NCI-H1417 treated with DMSO at 0.1 percent for 48 hours (cell line): Measurements from ENCODE around the gene GRK5.

Source experiments
- DNase-seq: peaks from one replicate; lab custom pipeline; 2025; lab: John Stamatoyannopoulos, UW

Gene GRK5

DNA sequence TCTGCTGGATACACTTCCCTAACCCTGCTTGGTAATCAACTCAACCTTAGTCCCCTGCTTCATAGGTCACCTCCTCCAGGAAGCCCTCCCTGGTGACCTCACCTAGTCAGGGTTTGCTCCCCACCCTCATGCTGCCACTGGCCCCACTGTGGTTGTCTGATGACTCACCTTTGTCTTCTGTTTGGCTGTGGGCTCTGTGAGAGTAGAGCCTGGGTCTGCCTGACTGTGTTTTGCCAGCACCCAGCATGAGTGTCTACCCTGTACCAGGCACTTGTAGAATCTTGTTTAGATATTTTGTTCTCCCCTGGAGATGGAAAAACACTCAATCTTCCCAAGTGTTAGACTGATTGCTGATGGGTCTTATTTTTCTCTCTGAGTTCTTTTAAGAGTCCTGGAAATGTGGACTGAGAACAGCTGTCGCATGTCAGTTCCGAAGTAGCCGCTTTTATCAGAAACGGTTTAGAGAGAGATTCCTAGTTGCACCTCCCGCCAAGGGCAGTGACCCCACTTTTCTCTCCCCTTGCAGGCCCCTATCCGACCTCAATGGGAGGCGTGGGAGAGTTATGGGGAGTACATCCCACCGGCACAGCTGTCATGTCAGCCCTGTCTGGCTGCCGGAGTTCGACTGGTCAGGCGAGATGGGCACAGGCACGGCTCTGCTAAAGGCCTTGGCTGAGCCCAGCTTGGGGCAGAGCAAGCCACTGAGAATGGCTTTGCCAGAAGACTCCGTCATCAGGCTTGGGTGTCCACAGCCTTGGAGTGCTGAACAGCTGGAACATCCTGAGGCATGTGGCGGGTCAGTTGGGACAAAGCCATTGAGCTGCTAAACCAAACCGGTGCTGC is 134.3 kb downstream of the GRK5 start:
- DNase-seq: no peak

- no peak for DNase-seq
These were observed 135.0 kb downstream of the GRK5 start for GRCh38 chr10:119342335-119342734.

DNA sequence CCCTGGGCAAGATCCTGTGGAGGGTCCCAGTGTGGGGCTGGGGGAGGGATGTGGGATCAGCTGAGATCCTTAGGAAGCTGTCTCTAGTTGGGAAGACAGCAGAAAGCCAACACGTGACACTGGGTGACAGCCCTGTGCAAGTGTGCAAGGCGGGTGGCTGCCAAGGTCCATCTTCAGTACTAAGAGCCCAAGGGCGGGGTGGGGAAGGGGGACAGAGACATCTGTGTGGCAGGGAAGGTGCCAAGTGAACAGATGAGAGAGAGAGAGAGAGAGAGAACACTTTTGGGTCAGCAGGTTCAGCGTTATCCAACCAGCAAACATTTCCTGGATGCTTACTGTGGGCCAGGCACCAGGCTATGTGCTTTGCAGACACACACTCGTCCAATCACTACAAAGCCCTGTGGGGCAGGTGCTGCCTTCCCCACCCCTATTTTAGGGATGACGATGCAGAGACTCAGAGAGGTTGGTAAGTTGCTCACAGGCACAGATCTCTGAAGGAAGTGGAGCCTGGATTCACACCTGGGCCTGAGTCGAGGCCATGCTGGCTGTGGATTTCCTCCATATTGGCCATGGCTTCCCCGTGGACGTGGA is 135.7 kb downstream of the GRK5 start:
- DNase-seq: no peak

DNA sequence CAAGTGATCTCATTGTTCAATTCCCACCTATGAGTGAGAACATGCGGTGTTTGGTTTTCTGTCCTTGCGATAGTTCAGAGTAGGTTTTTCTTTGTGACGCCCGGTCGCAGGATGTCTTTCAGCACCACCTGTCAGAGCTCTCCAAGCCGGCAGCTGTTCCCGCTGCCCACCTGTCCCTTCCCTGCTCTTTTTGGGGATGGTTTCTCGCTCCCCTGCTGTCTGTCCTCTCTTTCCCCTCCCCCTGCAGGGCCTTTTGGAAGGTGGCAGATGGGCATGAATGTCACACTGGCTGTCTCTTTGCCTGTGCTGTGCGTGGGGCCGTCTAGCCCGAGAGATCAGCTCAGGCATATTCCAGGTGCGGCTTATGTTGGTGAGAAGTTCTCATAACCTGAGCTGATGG is 137.0 kb downstream of the GRK5 start:
- no peak for DNase-seq

- DNase-seq: no peak
These were observed 138.9 kb downstream of the GRK5 start for GRCh38 chr10:119346095-119346832.

DNA sequence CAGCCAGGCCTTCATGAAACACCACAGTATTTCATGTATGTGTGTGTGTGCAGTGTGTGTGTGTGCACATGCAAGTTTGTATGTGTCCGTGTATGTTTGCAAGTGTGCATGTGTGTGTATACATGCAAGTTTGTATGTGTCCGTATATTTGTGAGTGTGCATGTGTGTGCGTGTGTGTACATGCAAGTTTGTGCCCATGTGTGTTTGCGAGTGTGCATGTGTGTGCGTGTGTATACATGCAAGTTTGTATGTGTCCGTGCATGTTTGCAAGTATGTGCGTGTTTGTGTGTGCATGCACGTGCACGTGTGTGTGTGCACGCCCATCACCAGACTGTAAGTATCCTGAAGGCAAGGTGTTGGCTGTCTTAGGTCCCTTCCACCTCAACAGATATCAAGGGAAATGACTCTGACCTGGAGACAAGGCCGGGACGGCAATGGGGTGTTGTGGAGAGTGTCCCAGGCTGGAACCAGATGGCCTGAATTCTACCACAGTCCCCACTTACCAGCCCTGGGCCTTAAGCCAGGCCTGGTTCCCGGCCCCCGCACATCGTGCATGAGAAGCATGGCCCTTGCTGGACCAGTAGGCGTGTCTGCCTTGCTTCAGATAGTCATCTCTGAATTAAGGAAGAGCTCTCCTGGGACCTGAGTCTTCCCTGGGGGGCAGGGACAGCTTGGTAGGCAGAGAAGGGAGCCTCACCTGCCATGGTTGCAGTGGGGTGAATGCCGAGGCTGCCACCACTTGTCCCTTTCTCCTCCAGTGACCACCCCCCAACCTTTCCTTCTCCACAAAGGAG is 140.0 kb downstream of the GRK5 start:
- no peak for DNase-seq

GRCh38 chr10:119348106-119348505 is 140.7 kb downstream of the GRK5 start:
- no peak for DNase-seq

GRCh38 chr10:119348516-119349240 is 141.3 kb downstream of the GRK5 start:
- no peak for DNase-seq

DNA sequence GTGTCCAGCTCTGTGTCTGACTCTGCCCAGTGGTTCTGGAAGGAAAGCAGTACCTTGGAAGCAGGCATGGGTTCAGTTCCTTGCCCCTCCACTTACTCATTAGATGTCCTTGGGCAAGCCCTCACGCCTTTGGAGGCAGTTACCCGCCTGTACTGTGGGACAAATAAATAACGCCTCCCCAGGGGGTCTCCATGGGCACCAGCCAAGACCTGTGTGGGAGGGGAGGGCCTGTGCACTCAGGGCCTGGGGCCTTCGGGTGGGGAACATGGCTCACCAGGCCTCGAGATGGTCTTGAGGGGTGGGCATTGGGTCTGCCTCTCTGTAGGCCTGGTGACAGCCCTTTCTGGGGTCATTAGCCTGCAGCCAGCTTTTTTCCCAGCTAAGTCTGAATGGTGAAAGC is 142.0 kb downstream of the GRK5 start:
- DNase-seq: no peak

DNA sequence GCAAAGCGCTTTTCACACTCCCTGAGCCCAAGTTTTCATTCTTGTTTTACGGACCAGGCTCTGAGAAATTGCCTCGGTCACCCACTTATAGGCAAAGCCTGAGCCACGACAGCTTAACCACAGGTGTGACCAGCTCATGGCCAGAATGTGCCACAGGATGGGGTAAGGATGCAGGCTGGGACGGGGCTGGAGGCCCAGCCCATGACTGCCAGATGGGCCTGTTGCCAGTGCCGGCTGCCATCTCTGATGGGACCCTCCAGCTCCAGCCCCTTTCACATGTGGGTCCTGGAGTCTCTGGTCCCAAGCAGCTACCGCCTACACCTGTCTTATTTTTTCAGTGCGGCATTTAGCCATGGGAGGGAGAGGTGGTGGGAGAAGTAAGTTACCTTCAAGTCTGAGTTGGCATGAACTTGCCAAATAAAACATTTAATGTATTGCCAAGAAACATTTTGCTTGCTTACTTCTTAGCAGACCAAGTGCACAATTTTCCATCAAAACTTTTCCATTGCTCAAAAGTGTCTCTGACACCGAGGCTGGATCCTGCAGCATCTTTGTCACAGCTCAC is 142.6 kb downstream of the GRK5 start:
- DNase-seq: no peak

GRCh38 chr10:119350502-119351097 is 143.2 kb downstream of the GRK5 start:
- DNase-seq: no peak

GRCh38 chr10:119351189-119351588 is 143.8 kb downstream of the GRK5 start:
- DNase-seq: no peak

DNA sequence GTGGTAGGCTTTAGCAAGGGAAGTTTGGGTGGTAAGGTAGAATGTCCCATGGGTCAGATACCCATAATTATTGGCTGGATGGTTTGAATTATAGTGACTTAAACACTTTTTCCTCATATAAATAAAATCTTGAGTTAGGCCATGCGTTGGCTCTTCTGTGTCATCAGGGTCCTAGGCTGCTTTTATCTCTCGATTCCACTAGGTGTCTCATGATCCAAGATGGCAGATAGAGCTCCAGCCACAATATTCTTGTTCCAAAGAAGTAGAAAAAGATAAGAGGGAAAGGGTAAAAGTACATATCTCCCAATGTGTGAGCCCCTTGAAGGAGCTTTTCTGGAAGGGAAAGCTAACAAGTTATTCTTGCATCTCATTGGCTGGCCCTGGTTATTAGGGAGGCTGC is 144.7 kb downstream of the GRK5 start:
- DNase-seq: no peak

- no peak for DNase-seq
These were observed 145.4 kb downstream of the GRK5 start for GRCh38 chr10:119352807-119353206.

DNA sequence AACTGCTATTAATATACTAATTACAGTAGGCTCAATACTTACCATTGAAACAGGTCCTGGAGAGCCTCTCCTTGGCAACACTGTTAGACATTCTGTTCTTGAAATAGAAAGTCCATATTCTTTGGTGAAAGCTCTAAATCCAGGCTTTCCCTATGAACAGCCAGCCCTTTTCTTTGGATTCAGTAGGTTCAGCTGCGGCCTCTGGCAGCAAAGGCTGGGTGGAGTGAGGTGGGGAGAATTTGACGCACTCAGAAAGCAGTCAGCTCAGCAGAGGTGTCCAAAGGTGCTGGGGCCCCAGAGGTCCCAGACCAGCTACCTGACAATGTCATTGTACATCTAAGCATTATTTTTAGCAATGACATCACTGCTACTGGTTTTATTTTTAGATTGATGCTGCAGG is 146.1 kb downstream of the GRK5 start:
- no peak for DNase-seq

DNA sequence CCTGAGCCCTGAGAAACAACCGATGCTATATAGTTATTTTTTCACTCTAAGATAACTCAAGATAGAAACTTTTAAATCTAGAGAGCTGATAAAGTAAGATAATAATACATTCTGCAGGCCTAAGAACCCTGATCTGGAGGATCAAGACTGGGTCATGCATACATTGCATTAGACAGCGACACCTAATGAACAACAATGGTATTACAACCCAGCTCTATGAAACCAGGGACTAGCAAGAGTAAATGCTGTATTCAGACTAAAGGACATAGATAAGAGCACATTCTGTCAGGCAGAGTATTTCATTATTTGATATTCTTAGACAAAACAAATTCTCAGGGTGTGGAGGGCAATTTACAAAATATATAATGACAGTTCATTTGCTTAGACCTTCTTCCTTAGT is 148.6 kb downstream of the GRK5 start:
- no peak for DNase-seq

DNA sequence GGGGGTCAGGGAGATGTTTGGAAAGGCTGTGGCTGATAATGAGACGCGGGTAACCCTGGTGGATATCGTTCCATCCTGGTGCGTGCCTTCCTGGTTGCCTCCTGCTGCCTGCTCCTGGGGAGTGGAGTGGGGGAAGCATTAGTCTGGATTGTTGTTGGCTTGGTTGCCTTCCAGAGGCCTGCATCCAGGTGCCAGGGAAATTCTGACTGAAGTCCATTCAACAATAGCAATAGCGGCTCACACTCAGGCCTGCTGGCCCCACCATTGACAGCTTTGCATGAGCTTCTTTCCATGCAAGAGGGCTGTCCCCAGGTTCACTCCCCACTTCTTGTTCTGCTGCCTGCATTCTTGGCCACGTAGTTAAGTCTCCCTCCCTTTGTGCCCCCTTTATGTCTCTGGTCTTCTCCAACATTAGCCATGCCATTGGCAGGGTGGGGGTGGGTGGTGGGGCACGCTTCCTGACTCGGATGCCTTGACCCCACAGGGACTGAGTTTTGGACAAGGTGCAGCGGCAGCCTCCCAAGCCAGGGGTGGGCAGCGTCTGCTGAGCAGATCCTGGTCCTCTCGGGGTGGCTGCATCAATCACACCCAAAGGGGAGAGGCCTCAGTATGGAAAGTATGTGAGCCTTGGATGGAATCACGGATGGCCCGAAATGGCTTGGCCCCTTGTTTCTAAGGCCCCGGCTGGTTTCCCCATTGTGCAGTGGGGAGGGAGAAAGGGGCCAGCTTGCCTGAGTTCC is 150.2 kb downstream of the GRK5 start:
- DNase-seq: no peak

GRCh38 chr10:119358152-119358512 is 150.8 kb downstream of the GRK5 start:
- DNase-seq: no peak

DNA sequence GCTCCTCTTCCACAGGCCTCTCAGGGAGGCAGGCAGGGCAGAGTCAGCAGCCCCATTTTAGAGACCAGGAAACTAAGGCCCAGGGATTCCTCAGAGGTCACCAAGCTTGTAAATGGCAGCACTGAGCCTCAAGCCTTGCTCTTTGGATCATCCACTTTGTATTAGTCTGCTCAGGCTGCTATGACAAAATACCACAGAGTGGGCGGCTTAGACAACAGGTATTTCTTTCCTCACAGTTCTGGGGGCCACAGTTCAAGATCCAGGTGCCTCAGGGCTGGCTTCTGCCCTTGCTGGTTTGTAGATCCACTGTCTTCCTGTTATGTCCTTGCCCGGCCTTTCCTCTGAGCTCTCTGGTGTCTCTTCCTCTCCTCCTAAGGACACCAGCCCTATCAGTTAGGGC is 151.2 kb downstream of the GRK5 start:
- no peak for DNase-seq

DNA sequence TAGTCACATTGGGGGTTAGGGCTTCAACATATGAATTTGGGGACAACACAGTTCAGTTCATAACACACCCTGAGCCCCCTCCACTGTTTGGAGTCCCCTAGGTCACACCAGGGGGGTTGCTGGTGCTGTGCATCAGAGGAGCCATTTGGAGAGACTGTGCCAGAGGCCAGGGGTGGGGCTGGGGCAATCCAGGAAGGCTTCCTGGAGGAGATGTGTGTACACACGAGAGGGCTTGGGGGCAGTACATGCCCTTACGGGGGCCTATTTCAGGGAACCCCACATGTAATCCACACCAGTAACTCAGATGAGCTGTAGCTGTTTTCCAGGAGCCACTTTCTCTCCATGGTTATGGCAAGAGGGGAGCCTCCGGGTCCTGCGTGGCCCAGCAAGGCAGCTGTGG is 151.7 kb downstream of the GRK5 start:
- no peak for DNase-seq
